CD4-positive, alpha-beta T cell (primary cell): ENCODE results near the gene PIAS1. TPM values are rescaled to one million over a fixed set of nuclear protein-coding genes. Genes with fewer than 3 reads are reported as not detected.
"Not testable (repeated sequence)": the region's sequence is repeated elsewhere in the genome, so short reads cannot be mapped to it uniquely, and the experiment has no call there.

ENCODE experiments used
- ATAC-seq: fragments of 200-7000 bp; cut with Tn5 transposase; one replicate; pipeline ENCODE4 v1.10.0; 2022; ENCODE audit warnings: mild to moderate bottlenecking; ENCODE audit not compliant: poor library complexity
- CTCF ChIA-PET: fragments of 350-600 bp; sonication (Branson Sonifier 250); formaldehyde crosslinking; loops from one replicate; lab custom pipeline; 2021; ENCODE audit warnings: antibody characterized with exemption, inconsistent platforms; lab: Charles Lee
- POLR2A ChIA-PET: fragments of 350-600 bp; sonication (Branson Sonifier 250); formaldehyde crosslinking; loops from one replicate; lab custom pipeline; 2021; ENCODE audit warnings: antibody characterized with exemption, inconsistent platforms; lab: Charles Lee
- DNase-seq, 14 experiments: peaks; one replicate each; pipeline ENCODE4 v3.0.0-alpha.2; 2013 to 2020; ENCODE audit warnings: mixed read lengths in 2 of 14
- H3K27ac ChIP-seq, 2 donors: one replicate each; pipeline versions ENCODE4 v1.5.1 to v1.7.0; 2013; ENCODE audit warnings: low read length in 2 of 2, low read depth in 1 of 2, mild to moderate bottlenecking in 1 of 2
- H3K27me3 ChIP-seq, 2 experiments: 1 replicate in 1 of 2; 2 replicates in 1 of 2; pipeline versions ENCODE4 v1.6.1 to v1.7.0; 2013; ENCODE audit warnings: low read length in 2 of 2, control low read depth in 1 of 2, mild to moderate bottlenecking in 1 of 2, moderate library complexity in 1 of 2; ENCODE audit not compliant: insufficient read depth in 2 of 2, control insufficient read depth in 1 of 2
- H3K36me3 ChIP-seq: one replicate; pipeline ENCODE4 v1.6.1; 2013; ENCODE audit warnings: low read length, control low read depth; ENCODE audit not compliant: insufficient read depth
- H3K4me1 ChIP-seq: one replicate; pipeline ENCODE4 v1.6.1; 2013; ENCODE audit warnings: low read length, control low read depth; ENCODE audit not compliant: insufficient read depth
- H3K4me3 ChIP-seq: one replicate; pipeline ENCODE4 v1.5.1; 2013; ENCODE audit warnings: mild to moderate bottlenecking, low read length, moderate library complexity
- H3K9me3 ChIP-seq, 2 experiments: 1 replicate in 1 of 2; 2 replicates in 1 of 2; pipeline versions ENCODE4 v1.6.1 to v1.7.0; 2013; ENCODE audit warnings: low read length in 2 of 2, mild to moderate bottlenecking in 2 of 2, control low read depth in 1 of 2, moderate library complexity in 1 of 2; ENCODE audit not compliant: control insufficient read depth in 1 of 2, insufficient read depth in 1 of 2
- H3K27ac Mint-ChIP-seq: one replicate; pipeline ENCODE4 v1.8.0; 2020; ENCODE audit warnings: mixed read lengths
- H3K27me3 Mint-ChIP-seq: one replicate; pipeline ENCODE4 v1.8.0; 2021; ENCODE audit warnings: mixed read lengths
- H3K36me3 Mint-ChIP-seq: one replicate; pipeline ENCODE4 v1.8.0; 2021; ENCODE audit warnings: low read depth, mixed read lengths
- H3K4me1 Mint-ChIP-seq: one replicate; pipeline ENCODE4 v1.8.0; 2021; ENCODE audit warnings: low read depth, mixed read lengths
- H3K4me3 Mint-ChIP-seq: one replicate; pipeline ENCODE4 v1.8.0; 2020; ENCODE audit warnings: mild to moderate bottlenecking, mixed read lengths
- H3K9me3 Mint-ChIP-seq: one replicate; pipeline ENCODE4 v1.8.0; 2020; ENCODE audit warnings: mixed read lengths
- CTCF ChIP-seq: fragments of 200-600 bp; IDR thresholded peaks from one replicate; pipeline ENCODE4 v1.8.0; 2022; ENCODE audit warnings: antibody characterized with exemption, mild to moderate bottlenecking
- intact Hi-C, 2 experiments: fragments of 100-400 bp; cut with DNase I in 1 of 2; cut with micrococcal nuclease in 1 of 2; formaldehyde crosslinking; loops; one replicate each; pipeline versions ENCODE4 v1.15.1 to v1.9.0; 2023 to 2025; cut with DNase I, micrococcal nuclease
- total RNA-seq, 174 experiments: library from RNA in 2 of 174; stranded (reverse) in 2 of 174; gene quantifications; one replicate each; pipeline ENCODE4 v1.2.3 and lab custom pipeline; 2021 to 2026

Gene PIAS1
- total RNA-seq, 2 experiments from 2014 or later, result 73.1 to 74.8 TPM

- POLR2A ChIA-PET, result no interaction called here
Observed at GRCh38 chr15:68224546-68225250, 170.6 kb downstream of the PIAS1 start.

GRCh38 chr15:68225442-68225841 lies 171.3 kb downstream of the PIAS1 start:
- Mint-ChIP-seq H3K27ac (peak overlapping the region; percentile 35), H3K4me1 (peaks cover 31% of the 10 kb centered on the region), H3K4me3 (peak overlapping the region; percentile 52)
- H3K27me3 Mint-ChIP-seq, H3K27ac ChIP-seq, H3K36me3 ChIP-seq, H3K9me3 Mint-ChIP-seq, H3K9me3 ChIP-seq, ATAC-seq, H3K4me3 ChIP-seq, H3K27me3 ChIP-seq, POLR2A ChIA-PET, H3K36me3 Mint-ChIP-seq, DNase-seq, CTCF ChIA-PET: not testable (repeated sequence)
- intact Hi-C loops, result loop anchor here in 1 of 2 experiments (5.0 to 10.0 kb wide), 3 partner anchors 701 to 1723 kb away; partner anchors contain the start of genes AAGAB, C15orf61, IQCH and RPL4
- H3K4me1 ChIP-seq, result peaks cover 26% of the 10 kb centered on the region

More at GRCh38 chr15:68224546-68225250, 170.6 kb downstream of the PIAS1 start:
- no peaks in the 10 kb centered on the region for H3K27me3 Mint-ChIP-seq
- peaks cover 24% of the 10 kb centered on the region for H3K4me1 Mint-ChIP-seq
- peak overlapping the region; percentile 52 for H3K4me3 Mint-ChIP-seq
- no peak for DNase-seq
- CTCF ChIA-PET, result no interaction called here
- H3K27me3 ChIP-seq, result no peaks in the 10 kb centered on the region
- no peak overlapping the region for H3K4me3 ChIP-seq
- no peaks in the 10 kb centered on the region for H3K9me3 ChIP-seq
- intact Hi-C loops, result loop anchor here in 1 of 2 experiments (5.0 to 10.0 kb wide), 3 partner anchors 700 to 1722 kb away; partner anchors contain the start of genes AAGAB, C15orf61, IQCH and RPL4
- H3K9me3 Mint-ChIP-seq, result no peaks in the 10 kb centered on the region
- H3K4me1 ChIP-seq, result peaks cover 19% of the 10 kb centered on the region
- H3K36me3 Mint-ChIP-seq, result peaks cover under 1% of the 10 kb centered on the region
- no peak for TF ChIP-seq CTCF
- no peaks in the 10 kb centered on the region for H3K36me3 ChIP-seq
- peak overlapping the region; percentile 35 for H3K27ac Mint-ChIP-seq
- ATAC-seq, result no peak
- no peak overlapping the region for H3K27ac ChIP-seq

GRCh38 chr15:68227643-68228142 lies 173.6 kb downstream of the PIAS1 start:
- Histone ChIP-seq H3K36me3 (no peaks in the 10 kb centered on the region), H3K27ac (no peak overlapping the region), H3K27me3 (no peaks in the 10 kb centered on the region), H3K9me3 (no peaks in the 10 kb centered on the region), H3K4me3 (no peak overlapping the region), H3K4me1 (peaks cover 29% of the 10 kb centered on the region)
- intact Hi-C loops, result loop anchor here (2.0 to 10.0 kb wide), 5 partner anchors 73 to 1725 kb away; partner anchors contain the start of genes AAGAB (in 1 of the 2), C15orf61 (in 1 of the 2), IQCH (in 1 of the 2) and RNU6-1 (in 1 of the 2)
- TF ChIP-seq CTCF, result no peak
- ATAC-seq (no peak), DNase-seq (no peak)
- Mint-ChIP-seq H3K9me3 (no peaks in the 10 kb centered on the region), H3K4me1 (peaks cover 31% of the 10 kb centered on the region), H3K4me3 (peak overlapping the region; percentile 91), H3K27ac (no peak overlapping the region), H3K36me3 (peaks cover 5% of the 10 kb centered on the region), H3K27me3 (no peaks in the 10 kb centered on the region)
- POLR2A ChIA-PET, result interaction anchor here (2.1 to 2.2 kb wide), 2 partner anchors 50 to 173 kb away, joined by 8 to 15 read pairs; partner anchors contain the start of genes FEM1B and PIAS1
- CTCF ChIA-PET, result no interaction called here
